Measurements from ENCODE around the gene RASSF5.
A peak's percentile ranks its signal among the peaks of the same experiment; 100 is the strongest.

RASSF5 gene

GRCh38 chr1:206560007-206560716 lies 52.8 kb downstream of the RASSF5 start:
- Histone ChIP-seq H3K9me3 (ENCODE audit: severe bottlenecking) (no peaks in the 10 kb centered on the region), H3K27ac (ENCODE audit: poor library complexity, severe bottlenecking) (no peak overlapping the region), H3K36me3 (ENCODE audit: low read depth) (no peaks in the 10 kb centered on the region), H3K4me1 (ENCODE audit: insufficient read depth, poor library complexity, severe bottlenecking) (no peaks in the 10 kb centered on the region), H3K27me3 (ENCODE audit: insufficient read depth, poor library complexity, severe bottlenecking) (no peaks in the 10 kb centered on the region), H3K4me3 (ENCODE audit: severe bottlenecking) (no peak overlapping the region)
- no peak for DNase-seq (ENCODE audit: low spot score)
- ATAC-seq (ENCODE audit: low read depth), result no peak
- no peak for TF ChIP-seq CTCF (IDR thresholded peaks at IDR 0.05; ENCODE audit: poor library complexity, severe bottlenecking)

- no peak for TF ChIP-seq CTCF (IDR thresholded peaks at IDR 0.05; ENCODE audit: poor library complexity, severe bottlenecking)
- no peaks in the 10 kb centered on the region for H3K36me3 ChIP-seq (ENCODE audit: low read depth)
- no peak overlapping the region for H3K27ac ChIP-seq (ENCODE audit: poor library complexity, severe bottlenecking)
- peak; percentile 39; the same call in 2 of the 3 replicates for ATAC-seq (ENCODE audit: low read depth)
- H3K4me3 ChIP-seq (ENCODE audit: severe bottlenecking), result no peak overlapping the region
- no peaks in the 10 kb centered on the region for H3K27me3 ChIP-seq (ENCODE audit: insufficient read depth, poor library complexity, severe bottlenecking)
- H3K4me1 ChIP-seq (ENCODE audit: insufficient read depth, poor library complexity, severe bottlenecking), result no peaks in the 10 kb centered on the region
- no peaks in the 10 kb centered on the region for H3K9me3 ChIP-seq (ENCODE audit: severe bottlenecking)
- no peak for DNase-seq (ENCODE audit: low spot score)
These were observed 56.3 kb downstream of the RASSF5 start for GRCh38 chr1:206563367-206564207.

- ATAC-seq (ENCODE audit: low read depth) (no peak), DNase-seq (ENCODE audit: low spot score) (no peak)
- no peak for TF ChIP-seq CTCF (IDR thresholded peaks at IDR 0.05; ENCODE audit: poor library complexity, severe bottlenecking)
- no peaks in the 10 kb centered on the region for H3K4me1 ChIP-seq (ENCODE audit: insufficient read depth, poor library complexity, severe bottlenecking)
- H3K27me3 ChIP-seq (ENCODE audit: insufficient read depth, poor library complexity, severe bottlenecking), result no peaks in the 10 kb centered on the region
- no peaks in the 10 kb centered on the region for H3K36me3 ChIP-seq (ENCODE audit: low read depth)
- no peaks in the 10 kb centered on the region for H3K9me3 ChIP-seq (ENCODE audit: severe bottlenecking)
- no peak overlapping the region for H3K4me3 ChIP-seq (ENCODE audit: severe bottlenecking)
- no peak overlapping the region for H3K27ac ChIP-seq (ENCODE audit: poor library complexity, severe bottlenecking)
These were observed 58.7 kb downstream of the RASSF5 start for GRCh38 chr1:206565995-206566394.

- TF ChIP-seq CTCF (IDR thresholded peaks at IDR 0.05; ENCODE audit: poor library complexity, severe bottlenecking), result no peak
- DNase-seq (ENCODE audit: low spot score) (no peak), ATAC-seq (ENCODE audit: low read depth) (no peak)
- Histone ChIP-seq H3K4me3 (ENCODE audit: severe bottlenecking) (no peak overlapping the region), H3K4me1 (ENCODE audit: insufficient read depth, poor library complexity, severe bottlenecking) (no peaks in the 10 kb centered on the region), H3K27ac (ENCODE audit: poor library complexity, severe bottlenecking) (no peak overlapping the region), H3K9me3 (ENCODE audit: severe bottlenecking) (no peaks in the 10 kb centered on the region), H3K27me3 (ENCODE audit: insufficient read depth, poor library complexity, severe bottlenecking) (no peaks in the 10 kb centered on the region), H3K36me3 (ENCODE audit: low read depth) (no peaks in the 10 kb centered on the region)
These were observed 59.7 kb downstream of the RASSF5 start for GRCh38 chr1:206566999-206567398.
